Measurements from ENCODE around the gene MRPS27.
A peak's percentile ranks its signal among the peaks of the same experiment; 100 is the strongest.

MRPS27 gene

DNA sequence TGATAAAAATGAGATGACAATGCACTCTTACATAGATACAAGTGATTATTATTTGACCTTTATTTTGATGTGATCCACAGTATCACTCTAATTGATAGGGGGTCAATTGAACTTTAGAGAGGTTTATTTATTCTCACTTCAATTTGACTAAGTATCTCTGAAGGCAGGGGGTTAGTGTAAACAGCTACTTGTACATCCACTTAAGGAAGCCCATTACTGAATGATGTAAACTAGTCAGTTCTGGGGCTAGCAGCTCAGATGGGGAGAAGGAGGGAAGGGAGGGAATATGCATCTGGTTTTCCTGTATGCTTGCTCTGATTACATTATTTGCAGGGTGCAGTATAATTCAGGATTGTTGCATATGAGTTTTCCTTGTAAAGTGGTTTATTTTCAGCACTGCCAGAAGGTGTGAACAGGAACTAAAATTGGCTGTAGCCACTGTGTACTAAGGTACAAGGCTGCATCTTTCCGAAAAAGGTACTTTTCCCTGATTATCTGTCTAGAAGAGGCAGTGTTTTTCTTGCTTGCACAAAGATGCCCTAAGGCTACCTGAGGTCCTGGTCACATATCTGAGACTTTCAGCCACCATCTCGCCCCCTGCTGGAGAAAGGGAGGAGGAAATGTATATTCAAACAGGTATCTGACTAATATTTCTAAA is 51.2 kb downstream of the MRPS27 start:
- DNase-seq, result peak; percentile 48 to 61 (median 58)
- no peak overlapping the region for H3K4me3 ChIP-seq (ENCODE audit: control insufficient read depth in 1 of 7, extremely low read depth in 1 of 7, insufficient read depth in 4 of 7, low read depth in 2 of 7, low read length in 6 of 7)
- no peak overlapping the region for H3K27ac ChIP-seq (ENCODE audit: insufficient read depth in 1 of 2, low read depth in 1 of 2, low read length in 2 of 2, poor library complexity in 1 of 2, severe bottlenecking in 2 of 2)
- H3K4me1 ChIP-seq (ENCODE audit: control extremely low read depth in 1 of 4, control insufficient read depth in 4 of 4, insufficient read depth in 4 of 4, low read length in 3 of 4), result no peaks in the 10 kb centered on the region
- H3K27me3 ChIP-seq (replicated peaks in 2 of 5; ENCODE audit: control insufficient read depth in 4 of 5, insufficient read depth in 5 of 5, low read length in 4 of 5), result no peaks in the 10 kb centered on the region
- peaks cover 9 to 18% (median 12%) of the 10 kb centered on the region in 4 experiments for H3K36me3 ChIP-seq (ENCODE audit: control insufficient read depth in 4 of 4, insufficient read depth in 4 of 4, low read length in 3 of 4)
- 100% methylated on average over 1 of the region's 2 CpGs for WGBS (ENCODE audit: insufficient coverage)
- ChIA-PET POLR2A (no interaction called here), CTCF (interaction anchor here (0.8 to 2.1 kb wide), 6 partner anchors 9 to 516 kb away, joined by 3 to 4 read pairs (median 3); no protein-coding TSS in a partner anchor)
- H3K9me3 ChIP-seq (ENCODE audit: control extremely low read depth in 1 of 5, control insufficient read depth in 4 of 5, insufficient read depth in 2 of 5, low read depth in 1 of 5, low read length in 4 of 5), result no peaks in the 10 kb centered on the region

DNA sequence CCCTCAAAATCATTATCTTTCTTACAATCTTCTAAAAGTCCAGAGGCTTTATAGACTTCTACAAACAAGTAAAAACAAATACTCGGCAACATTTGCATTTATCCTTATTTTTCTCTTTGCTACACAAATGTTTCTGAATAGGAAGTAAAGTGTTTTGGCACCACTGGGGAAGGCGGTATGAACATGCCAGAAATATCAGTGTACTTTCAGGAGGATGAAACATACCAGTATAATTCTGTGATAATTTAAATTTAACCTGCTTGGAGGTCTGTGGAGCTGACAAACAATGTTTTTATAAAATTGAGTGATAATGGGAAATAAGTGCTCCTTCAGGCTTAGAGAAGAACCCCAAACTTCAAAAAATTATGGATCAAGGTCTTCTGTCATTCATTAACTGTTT is 51.8 kb downstream of the MRPS27 start:
- no peak for DNase-seq
- H3K27me3 ChIP-seq (replicated peaks in 2 of 5; ENCODE audit: control insufficient read depth in 4 of 5, insufficient read depth in 5 of 5, low read length in 4 of 5), result no peaks in the 10 kb centered on the region
- WGBS (ENCODE audit: insufficient coverage), result no CpG with 5 or more reads among the region's 2 CpGs
- POLR2A ChIA-PET, result no interaction called here
- no peak overlapping the region for H3K27ac ChIP-seq (ENCODE audit: insufficient read depth in 1 of 2, low read depth in 1 of 2, low read length in 2 of 2, poor library complexity in 1 of 2, severe bottlenecking in 2 of 2)
- no peaks in the 10 kb centered on the region for H3K4me1 ChIP-seq (ENCODE audit: control extremely low read depth in 1 of 4, control insufficient read depth in 4 of 4, insufficient read depth in 4 of 4, low read length in 3 of 4)
- peaks cover 7 to 14% (median 10%) of the 10 kb centered on the region in 4 experiments for H3K36me3 ChIP-seq (ENCODE audit: control insufficient read depth in 4 of 4, insufficient read depth in 4 of 4, low read length in 3 of 4)
- CTCF ChIA-PET, result interaction anchor here (1.2 to 2.1 kb wide), 3 partner anchors 9 to 39 kb away, joined by 3 to 4 read pairs (median 3); no protein-coding TSS in a partner anchor
- H3K9me3 ChIP-seq (ENCODE audit: control extremely low read depth in 1 of 5, control insufficient read depth in 4 of 5, insufficient read depth in 2 of 5, low read depth in 1 of 5, low read length in 4 of 5), result no peaks in the 10 kb centered on the region
- H3K4me3 ChIP-seq (ENCODE audit: control insufficient read depth in 1 of 7, extremely low read depth in 1 of 7, insufficient read depth in 4 of 7, low read depth in 2 of 7, low read length in 6 of 7), result no peak overlapping the region

DNA sequence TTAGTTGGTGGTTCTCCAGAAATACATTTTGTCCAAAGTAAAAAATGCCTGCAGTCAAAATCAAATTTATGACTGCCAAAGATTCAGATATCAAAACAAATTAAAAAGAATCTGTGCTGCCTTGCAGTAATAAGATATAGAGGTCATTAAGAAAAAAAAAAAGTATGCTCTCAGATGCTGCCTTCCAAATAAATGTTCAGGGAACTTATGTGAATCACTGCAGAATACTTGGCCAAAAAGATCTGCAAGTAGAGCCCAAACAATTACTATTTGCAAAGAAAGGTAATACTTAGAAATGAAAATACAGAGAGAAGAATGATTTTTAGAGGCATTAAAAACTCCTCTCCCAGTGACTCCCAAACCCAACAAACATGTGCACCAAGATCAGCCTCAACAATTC is 52.4 kb downstream of the MRPS27 start:
- CTCF ChIA-PET, result interaction anchor here (1.2 to 2.1 kb wide), 3 partner anchors 9 to 40 kb away, joined by 3 to 4 read pairs (median 3); no protein-coding TSS in a partner anchor
- no peaks in the 10 kb centered on the region for H3K27me3 ChIP-seq (replicated peaks in 2 of 5; ENCODE audit: control insufficient read depth in 4 of 5, insufficient read depth in 5 of 5, low read length in 4 of 5)
- H3K4me1 ChIP-seq (ENCODE audit: control extremely low read depth in 1 of 4, control insufficient read depth in 4 of 4, insufficient read depth in 4 of 4, low read length in 3 of 4), result no peaks in the 10 kb centered on the region
- DNase-seq, result no peak
- H3K36me3 ChIP-seq (ENCODE audit: control insufficient read depth in 4 of 4, insufficient read depth in 4 of 4, low read length in 3 of 4), result peaks cover 5 to 11% (median 10%) of the 10 kb centered on the region in 4 experiments
- no peaks in the 10 kb centered on the region for H3K9me3 ChIP-seq (ENCODE audit: control extremely low read depth in 1 of 5, control insufficient read depth in 4 of 5, insufficient read depth in 2 of 5, low read depth in 1 of 5, low read length in 4 of 5)
- no peak overlapping the region for H3K4me3 ChIP-seq (ENCODE audit: control insufficient read depth in 1 of 7, extremely low read depth in 1 of 7, insufficient read depth in 4 of 7, low read depth in 2 of 7, low read length in 6 of 7)
- POLR2A ChIA-PET, result no interaction called here
- H3K27ac ChIP-seq (ENCODE audit: insufficient read depth in 1 of 2, low read depth in 1 of 2, low read length in 2 of 2, poor library complexity in 1 of 2, severe bottlenecking in 2 of 2), result no peak overlapping the region

DNA sequence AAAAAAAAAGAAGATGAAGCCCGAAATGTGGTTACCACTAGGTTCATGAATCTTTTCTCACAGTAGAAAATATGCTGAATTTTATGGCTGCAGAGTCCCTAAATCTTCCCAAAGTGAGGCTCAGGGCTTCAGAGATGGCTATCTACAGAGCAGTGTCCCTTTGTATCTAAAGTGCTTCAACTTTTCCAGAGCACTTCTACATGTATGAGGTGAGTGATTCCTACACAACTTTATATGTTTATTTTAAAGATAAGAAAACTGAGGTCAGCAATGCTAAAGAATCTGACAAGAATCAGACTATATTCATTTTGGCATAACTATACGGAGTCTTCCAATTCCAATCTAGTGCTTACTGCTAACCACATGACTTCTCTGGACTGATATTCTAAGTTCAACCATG is 53.2 kb downstream of the MRPS27 start:
- Histone ChIP-seq H3K9me3 (ENCODE audit: control extremely low read depth in 1 of 5, control insufficient read depth in 4 of 5, insufficient read depth in 2 of 5, low read depth in 1 of 5, low read length in 4 of 5) (no peaks in the 10 kb centered on the region), H3K27me3 (replicated peaks in 2 of 5; ENCODE audit: control insufficient read depth in 4 of 5, insufficient read depth in 5 of 5, low read length in 4 of 5) (no peaks in the 10 kb centered on the region), H3K36me3 (ENCODE audit: control insufficient read depth in 4 of 4, insufficient read depth in 4 of 4, low read length in 3 of 4) (peaks cover 3 to 11% (median 4%) of the 10 kb centered on the region in 4 experiments), H3K4me3 (ENCODE audit: control insufficient read depth in 1 of 7, extremely low read depth in 1 of 7, insufficient read depth in 4 of 7, low read depth in 2 of 7, low read length in 6 of 7) (no peak overlapping the region), H3K4me1 (ENCODE audit: control extremely low read depth in 1 of 4, control insufficient read depth in 4 of 4, insufficient read depth in 4 of 4, low read length in 3 of 4) (no peaks in the 10 kb centered on the region), H3K27ac (ENCODE audit: insufficient read depth in 1 of 2, low read depth in 1 of 2, low read length in 2 of 2, poor library complexity in 1 of 2, severe bottlenecking in 2 of 2) (no peak overlapping the region)
- ChIA-PET POLR2A (no interaction called here), CTCF (no interaction called here)
- DNase-seq, result no peak
- 100% methylated on average over 1 of the region's 2 CpGs for WGBS (ENCODE audit: insufficient coverage)

DNA sequence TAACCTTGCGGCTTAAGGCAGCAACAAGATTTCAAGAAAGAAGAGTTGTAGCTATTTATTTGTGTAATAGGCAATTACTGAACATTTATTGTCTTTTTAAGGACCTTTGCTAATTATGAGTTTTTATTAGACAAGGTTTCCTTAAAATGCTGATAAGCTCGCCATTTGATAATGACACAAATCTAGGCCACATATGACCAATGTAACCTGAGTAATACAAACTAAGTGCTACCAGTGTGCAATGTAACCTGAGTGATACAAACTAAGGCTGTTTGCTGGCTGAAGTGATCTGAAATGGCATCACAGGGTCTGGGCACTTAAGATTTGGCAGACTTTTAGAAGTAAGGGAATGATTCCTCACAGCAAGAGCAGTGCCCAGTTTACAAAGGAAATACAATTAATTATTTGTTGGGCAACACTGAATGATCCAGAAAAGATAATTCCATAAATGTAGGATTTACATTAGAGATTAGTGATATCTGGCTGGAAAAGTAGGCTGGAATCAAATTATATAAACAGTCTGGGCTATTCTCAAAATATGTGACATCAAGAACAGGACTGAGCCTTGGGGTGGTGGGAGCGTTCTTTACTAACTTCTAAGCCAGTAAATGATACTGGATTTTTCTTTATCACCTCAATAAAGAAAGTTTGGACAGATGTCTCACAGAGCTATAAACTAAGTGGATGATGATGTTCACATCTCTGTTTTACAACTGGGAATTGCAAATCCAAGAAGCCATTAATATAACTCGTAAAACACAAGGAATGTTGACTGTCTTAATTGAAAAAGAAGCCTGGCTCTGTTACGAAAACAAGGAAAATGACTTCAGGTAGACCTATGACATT is 54.8 kb downstream of the MRPS27 start:
- ChIA-PET CTCF (no interaction called here), POLR2A (no interaction called here)
- H3K9me3 ChIP-seq (ENCODE audit: control extremely low read depth in 1 of 5, control insufficient read depth in 4 of 5, insufficient read depth in 2 of 5, low read depth in 1 of 5, low read length in 4 of 5), result no peaks in the 10 kb centered on the region
- peaks cover 0 to 11% (median 4%) of the 10 kb centered on the region in 4 experiments for H3K36me3 ChIP-seq (ENCODE audit: control insufficient read depth in 4 of 4, insufficient read depth in 4 of 4, low read length in 3 of 4)
- no peaks in the 10 kb centered on the region for H3K4me1 ChIP-seq (ENCODE audit: control extremely low read depth in 1 of 4, control insufficient read depth in 4 of 4, insufficient read depth in 4 of 4, low read length in 3 of 4)
- H3K27me3 ChIP-seq (replicated peaks in 2 of 5; ENCODE audit: control insufficient read depth in 4 of 5, insufficient read depth in 5 of 5, low read length in 4 of 5), result no peaks in the 10 kb centered on the region
- no peak for DNase-seq
- 100% methylated on average over 1 of the region's 5 CpGs for WGBS (ENCODE audit: insufficient coverage)
- no peak overlapping the region for H3K4me3 ChIP-seq (ENCODE audit: control insufficient read depth in 1 of 7, extremely low read depth in 1 of 7, insufficient read depth in 4 of 7, low read depth in 2 of 7, low read length in 6 of 7)
- H3K27ac ChIP-seq (ENCODE audit: insufficient read depth in 1 of 2, low read depth in 1 of 2, low read length in 2 of 2, poor library complexity in 1 of 2, severe bottlenecking in 2 of 2), result no peak overlapping the region

DNA sequence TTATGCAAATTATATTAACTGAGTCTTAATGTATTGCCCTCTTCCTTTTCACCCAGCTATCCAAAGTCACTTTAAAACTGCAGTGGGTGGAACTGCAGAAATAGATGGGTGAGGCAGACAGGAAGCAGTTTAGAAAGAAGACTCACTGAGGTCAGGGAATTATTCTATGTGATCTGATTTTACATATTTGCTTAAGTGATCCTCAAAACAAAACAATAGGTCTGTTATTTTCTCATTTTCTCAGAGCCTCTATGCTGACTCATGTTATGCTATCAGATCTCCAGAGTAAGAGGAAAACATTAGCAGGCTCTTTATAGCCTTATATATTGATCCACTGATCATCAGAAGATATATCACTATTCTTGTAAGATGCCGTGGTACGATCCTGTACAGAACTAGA is 63.5 kb downstream of the MRPS27 start:
- POLR2A ChIA-PET, result no interaction called here
- peaks cover 0 to 11% (median 5%) of the 10 kb centered on the region in 4 experiments for H3K36me3 ChIP-seq (ENCODE audit: control insufficient read depth in 4 of 4, insufficient read depth in 4 of 4, low read length in 3 of 4)
- H3K27me3 ChIP-seq (replicated peaks in 2 of 5; ENCODE audit: control insufficient read depth in 4 of 5, insufficient read depth in 5 of 5, low read length in 4 of 5), result no peaks in the 10 kb centered on the region
- no peaks in the 10 kb centered on the region for H3K9me3 ChIP-seq (ENCODE audit: control extremely low read depth in 1 of 5, control insufficient read depth in 4 of 5, insufficient read depth in 2 of 5, low read depth in 1 of 5, low read length in 4 of 5)
- H3K4me3 ChIP-seq (ENCODE audit: control insufficient read depth in 1 of 7, extremely low read depth in 1 of 7, insufficient read depth in 4 of 7, low read depth in 2 of 7, low read length in 6 of 7), result no peak overlapping the region
- H3K4me1 ChIP-seq (ENCODE audit: control extremely low read depth in 1 of 4, control insufficient read depth in 4 of 4, insufficient read depth in 4 of 4, low read length in 3 of 4), result no peaks in the 10 kb centered on the region
- CTCF ChIA-PET, result interaction anchor here (0.7 kb wide), 1 partner anchor 9 kb away, joined by 3 read pairs; no protein-coding TSS in a partner anchor
- no peak overlapping the region for H3K27ac ChIP-seq (ENCODE audit: insufficient read depth in 1 of 2, low read depth in 1 of 2, low read length in 2 of 2, poor library complexity in 1 of 2, severe bottlenecking in 2 of 2)
- WGBS (ENCODE audit: insufficient coverage), result no CpG with 5 or more reads among the region's 2 CpGs
- DNase-seq, result no peak

DNA sequence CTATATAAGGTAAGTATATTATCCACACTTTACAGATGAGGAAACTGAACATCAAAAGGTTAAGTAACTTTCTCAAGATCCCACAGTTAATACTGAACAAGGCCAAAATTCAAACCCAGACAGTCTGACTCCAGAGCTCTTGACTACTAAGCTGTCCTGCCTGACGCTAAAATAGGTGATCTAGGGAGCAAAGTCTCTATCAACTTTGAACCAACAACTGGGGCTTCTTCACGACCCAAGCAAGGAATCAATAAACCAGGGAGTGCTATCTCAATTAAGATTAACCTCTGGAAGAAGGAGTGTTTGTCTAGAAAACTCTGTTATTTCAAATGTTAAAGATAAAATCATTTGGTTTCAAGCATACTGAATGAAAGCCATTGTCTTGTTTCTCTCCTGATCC is 64.4 kb downstream of the MRPS27 start:
- Histone ChIP-seq H3K27me3 (replicated peaks in 2 of 5; ENCODE audit: control insufficient read depth in 4 of 5, insufficient read depth in 5 of 5, low read length in 4 of 5) (no peaks in the 10 kb centered on the region), H3K4me3 (ENCODE audit: control insufficient read depth in 1 of 7, extremely low read depth in 1 of 7, insufficient read depth in 4 of 7, low read depth in 2 of 7, low read length in 6 of 7) (no peak overlapping the region), H3K4me1 (ENCODE audit: control extremely low read depth in 1 of 4, control insufficient read depth in 4 of 4, insufficient read depth in 4 of 4, low read length in 3 of 4) (no peaks in the 10 kb centered on the region), H3K27ac (ENCODE audit: insufficient read depth in 1 of 2, low read depth in 1 of 2, low read length in 2 of 2, poor library complexity in 1 of 2, severe bottlenecking in 2 of 2) (no peak overlapping the region), H3K9me3 (ENCODE audit: control extremely low read depth in 1 of 5, control insufficient read depth in 4 of 5, insufficient read depth in 2 of 5, low read depth in 1 of 5, low read length in 4 of 5) (no peaks in the 10 kb centered on the region), H3K36me3 (ENCODE audit: control insufficient read depth in 4 of 4, insufficient read depth in 4 of 4, low read length in 3 of 4) (peaks cover 0 to 11% (median 5%) of the 10 kb centered on the region in 4 experiments)
- WGBS (ENCODE audit: insufficient coverage), result 100% methylated on average over 1 of the region's 2 CpGs
- CTCF ChIA-PET, result no interaction called here
- POLR2A ChIA-PET, result no interaction called here
- no peak for DNase-seq

Data from common myeloid progenitor, CD34-positive (primary cell).